ENCODE measurements around the gene ACOXL. TPM values are rescaled to one million over a fixed set of nuclear protein-coding genes. Genes with fewer than 3 reads are reported as not detected.

Gene ACOXL
- total and polyA plus RNA-seq, 9 of the 15 experiments (the other 6 are each of a cell fraction or from before 2014, with no cell fraction given), result 0.31 to 0.56 TPM; not detected in 7

DNA sequence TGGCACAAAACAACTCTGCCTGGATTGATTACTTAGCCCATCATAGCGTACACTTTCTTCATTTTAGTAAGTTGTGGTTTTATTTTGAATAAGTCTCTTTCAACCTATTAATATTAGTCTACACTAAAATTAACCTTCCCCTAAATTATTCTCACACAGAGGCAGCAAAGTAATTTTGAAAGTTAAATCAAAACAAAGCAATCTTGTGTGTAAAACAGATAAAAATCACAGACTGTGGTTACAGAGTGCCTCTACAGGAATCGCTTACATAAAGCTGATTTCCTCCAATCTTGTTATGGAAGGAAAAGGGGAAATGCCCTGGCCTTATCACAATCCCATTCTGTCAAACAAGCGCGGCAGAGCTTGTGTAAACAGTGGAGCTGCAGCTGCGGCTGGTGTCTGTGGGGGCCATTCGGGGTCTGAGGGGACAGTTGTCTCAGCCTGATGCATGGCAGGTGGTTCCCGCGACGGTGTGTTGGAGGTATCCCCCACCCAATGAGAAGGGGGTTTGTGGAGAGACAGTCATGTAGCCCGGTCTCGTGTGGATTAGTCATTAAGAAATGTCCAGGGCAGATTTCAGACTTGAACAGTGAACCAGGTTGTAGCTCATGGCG is 430.5 kb downstream of the ACOXL start (continued):
- no peak for TF ChIP-seq TAF1 (IDR thresholded peaks at IDR 0.05; ENCODE audit: control insufficient read depth, extremely low read depth, insufficient read depth, low read length, severe bottlenecking)
- TF ChIP-seq PHF21A (IDR thresholded peaks at IDR 0.05; ENCODE audit: borderline replicate concordance, low read depth), result no peak
- TF ChIP-seq ZNF133 (CRISPR knock-in tag; IDR thresholded peaks at IDR 0.05), result no peak
- no peak for TF ChIP-seq ESRRB (CRISPR knock-in tag; IDR thresholded peaks at IDR 0.05; ENCODE audit: borderline replicate concordance)
- no peak for TF ChIP-seq ZNF212 (CRISPR knock-in tag; IDR thresholded peaks at IDR 0.05)
- peak in 1 of 2 experiments; percentile 76; a peak in 1 of 4 replicates for TF ChIP-seq TEAD1 (CRISPR knock-in tag; IDR thresholded peaks at IDR 0.05)
- TF ChIP-seq, protein P1, sequence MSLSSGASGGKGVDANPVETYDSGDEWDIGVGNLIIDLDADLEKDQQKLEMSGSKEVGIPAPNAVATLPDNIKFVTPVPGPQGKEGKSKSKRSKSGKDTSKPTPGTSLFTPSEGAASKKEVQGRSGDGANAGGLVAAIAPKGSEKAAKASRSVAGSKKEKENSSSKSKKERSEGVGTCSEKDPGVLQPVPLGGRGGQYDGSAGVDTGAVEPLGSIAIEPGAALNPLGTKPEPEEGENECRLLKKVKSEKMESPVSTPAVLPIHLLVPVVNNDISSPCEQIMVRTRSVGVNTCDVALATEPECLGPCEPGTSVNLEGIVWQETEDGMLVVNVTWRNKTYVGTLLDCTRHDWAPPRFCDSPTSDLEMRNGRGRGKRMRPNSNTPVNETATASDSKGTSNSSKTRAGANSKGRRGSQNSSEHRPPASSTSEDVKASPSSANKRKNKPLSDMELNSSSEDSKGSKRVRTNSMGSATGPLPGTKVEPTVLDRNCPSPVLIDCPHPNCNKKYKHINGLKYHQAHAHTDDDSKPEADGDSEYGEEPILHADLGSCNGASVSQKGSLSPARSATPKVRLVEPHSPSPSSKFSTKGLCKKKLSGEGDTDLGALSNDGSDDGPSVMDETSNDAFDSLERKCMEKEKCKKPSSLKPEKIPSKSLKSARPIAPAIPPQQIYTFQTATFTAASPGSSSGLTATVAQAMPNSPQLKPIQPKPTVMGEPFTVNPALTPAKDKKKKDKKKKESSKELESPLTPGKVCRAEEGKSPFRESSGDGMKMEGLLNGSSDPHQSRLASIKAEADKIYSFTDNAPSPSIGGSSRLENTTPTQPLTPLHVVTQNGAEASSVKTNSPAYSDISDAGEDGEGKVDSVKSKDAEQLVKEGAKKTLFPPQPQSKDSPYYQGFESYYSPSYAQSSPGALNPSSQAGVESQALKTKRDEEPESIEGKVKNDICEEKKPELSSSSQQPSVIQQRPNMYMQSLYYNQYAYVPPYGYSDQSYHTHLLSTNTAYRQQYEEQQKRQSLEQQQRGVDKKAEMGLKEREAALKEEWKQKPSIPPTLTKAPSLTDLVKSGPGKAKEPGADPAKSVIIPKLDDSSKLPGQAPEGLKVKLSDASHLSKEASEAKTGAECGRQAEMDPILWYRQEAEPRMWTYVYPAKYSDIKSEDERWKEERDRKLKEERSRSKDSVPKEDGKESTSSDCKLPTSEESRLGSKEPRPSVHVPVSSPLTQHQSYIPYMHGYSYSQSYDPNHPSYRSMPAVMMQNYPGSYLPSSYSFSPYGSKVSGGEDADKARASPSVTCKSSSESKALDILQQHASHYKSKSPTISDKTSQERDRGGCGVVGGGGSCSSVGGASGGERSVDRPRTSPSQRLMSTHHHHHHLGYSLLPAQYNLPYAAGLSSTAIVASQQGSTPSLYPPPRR (CRISPR knock-in tag; IDR thresholded peaks at IDR 0.05; ENCODE audit: borderline replicate concordance), result peak; percentile 79; the same call in 1 of the 2 replicates
- TF ChIP-seq ETV6 (IDR thresholded peaks at IDR 0.05; ENCODE audit: borderline replicate concordance in 1 of 2, low read depth in 2 of 2, low read length in 1 of 2), result no peak
- no peak for TF ChIP-seq ETV6 (CRISPR knock-in tag; IDR thresholded peaks at IDR 0.05; ENCODE audit: borderline replicate concordance)
- TF ChIP-seq, protein P2, sequence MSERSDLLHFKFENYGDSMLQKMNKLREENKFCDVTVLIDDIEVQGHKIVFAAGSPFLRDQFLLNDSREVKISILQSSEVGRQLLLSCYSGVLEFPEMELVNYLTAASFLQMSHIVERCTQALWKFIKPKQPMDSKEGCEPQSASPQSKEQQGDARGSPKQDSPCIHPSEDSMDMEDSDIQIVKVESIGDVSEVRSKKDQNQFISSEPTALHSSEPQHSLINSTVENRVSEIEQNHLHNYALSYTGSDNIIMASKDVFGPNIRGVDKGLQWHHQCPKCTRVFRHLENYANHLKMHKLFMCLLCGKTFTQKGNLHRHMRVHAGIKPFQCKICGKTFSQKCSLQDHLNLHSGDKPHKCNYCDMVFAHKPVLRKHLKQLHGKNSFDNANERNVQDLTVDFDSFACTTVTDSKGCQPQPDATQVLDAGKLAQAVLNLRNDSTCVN (CRISPR knock-in tag; IDR thresholded peaks at IDR 0.05), result no peak
- 0 out of 4 replicates have a peak, but pooled peaks of 1 of the 2 experiments have one; percentile 20 for TF ChIP-seq FOXK2 (conservative IDR thresholded peaks at IDR 0.05 in 1 of 2, IDR thresholded peaks at IDR 0.05 in 1 of 2; ENCODE audit: low read depth in 2 of 2)
- TF ChIP-seq HLTF (IDR thresholded peaks at IDR 0.05), result no peak
- TF ChIP-seq, protein P3, sequence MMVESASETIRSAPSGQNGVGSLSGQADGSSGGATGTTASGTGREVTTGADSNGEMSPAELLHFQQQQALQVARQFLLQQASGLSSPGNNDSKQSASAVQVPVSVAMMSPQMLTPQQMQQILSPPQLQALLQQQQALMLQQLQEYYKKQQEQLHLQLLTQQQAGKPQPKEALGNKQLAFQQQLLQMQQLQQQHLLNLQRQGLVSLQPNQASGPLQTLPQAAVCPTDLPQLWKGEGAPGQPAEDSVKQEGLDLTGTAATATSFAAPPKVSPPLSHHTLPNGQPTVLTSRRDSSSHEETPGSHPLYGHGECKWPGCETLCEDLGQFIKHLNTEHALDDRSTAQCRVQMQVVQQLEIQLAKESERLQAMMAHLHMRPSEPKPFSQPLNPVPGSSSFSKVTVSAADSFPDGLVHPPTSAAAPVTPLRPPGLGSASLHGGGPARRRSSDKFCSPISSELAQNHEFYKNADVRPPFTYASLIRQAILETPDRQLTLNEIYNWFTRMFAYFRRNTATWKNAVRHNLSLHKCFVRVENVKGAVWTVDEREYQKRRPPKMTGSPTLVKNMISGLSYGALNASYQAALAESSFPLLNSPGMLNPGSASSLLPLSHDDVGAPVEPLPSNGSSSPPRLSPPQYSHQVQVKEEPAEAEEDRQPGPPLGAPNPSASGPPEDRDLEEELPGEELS (CRISPR knock-in tag; IDR thresholded peaks at IDR 0.05; ENCODE audit: borderline replicate concordance), result no peak
- peak; percentile 40; the same call in 1 of the 2 replicates for TF ChIP-seq POLR2AphosphoS5 (IDR thresholded peaks at IDR 0.05; ENCODE audit: control insufficient read depth, insufficient read depth, low read depth, low read length)
- no peak for TF ChIP-seq SMARCA5 (IDR thresholded peaks at IDR 0.05)
- no peak for TF ChIP-seq KDM2B (CRISPR knock-in tag; IDR thresholded peaks at IDR 0.05)

All from K562 (cell line).